Frontal cortex (tissue), 4 donors: ENCODE measurements around the gene ZFYVE1. TPM values are rescaled to one million over a fixed set of nuclear protein-coding genes. Genes with fewer than 3 reads are reported as not detected.
"Not testable (repeated sequence)": the region's sequence is repeated elsewhere in the genome, so short reads cannot be mapped to it uniquely, and the experiment has no call there.

Experiments used
- DNase-seq, 2 donors: peaks; one replicate each; pipeline ENCODE4 v3.0.0; 2012; ENCODE audit warnings: low spot score in 2 of 2
- FAIRE-seq: peaks from 2 replicates; lab custom pipeline; 2012; peaks lifted over from hg19 to GRCh38; lab: Jason Lieb, UNC
- total RNA-seq: library from RNA; depleted of rRNA; stranded (reverse); fragments of >200 nt; gene quantifications from one replicate; pipeline ENCODE4 v1.2.3, GENCODE V29; 2014
- donor health status: control.
- donor health status: control.
- donor health status: control.

ZFYVE1 gene
- total RNA-seq: 11.8 TPM

DNA sequence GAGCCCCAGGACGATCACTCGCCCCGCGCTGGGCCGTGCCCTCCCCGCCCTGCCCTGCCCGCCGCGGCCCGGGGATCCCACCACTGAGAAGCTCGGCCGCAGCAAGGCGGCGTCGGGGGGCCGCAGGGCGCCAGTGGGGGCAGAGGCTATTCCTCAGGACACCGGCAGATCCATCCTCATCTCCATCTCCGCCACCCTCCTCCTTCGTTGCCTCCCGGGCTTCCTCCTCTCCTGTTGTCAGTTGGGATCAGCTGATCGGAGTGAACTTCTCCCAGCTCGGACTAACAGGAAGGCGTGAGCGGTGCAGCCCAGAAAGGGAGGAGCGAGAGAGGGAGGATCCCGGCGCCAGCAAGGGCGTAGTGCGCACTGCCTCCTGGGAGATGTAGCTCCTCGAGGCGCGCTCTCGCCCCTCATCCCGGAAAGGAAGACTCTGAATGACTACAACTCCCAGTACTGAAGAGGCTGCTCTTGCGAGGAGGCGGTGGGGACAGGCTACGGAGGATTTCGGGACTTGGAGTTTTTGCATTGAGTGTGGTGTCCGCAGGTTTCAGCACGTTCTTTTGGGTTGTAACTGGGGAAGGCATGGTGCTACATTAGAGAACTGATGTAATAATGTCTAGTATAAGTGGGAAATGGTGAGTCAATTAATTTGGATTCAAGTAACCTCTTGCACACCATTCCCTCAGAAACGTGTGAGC, at the start of gene ZFYVE1:
Gene ZFYVE1, minus strand, starts transcription at position 262 of the 698 bp plus-strand sequence. CDS start 2,598 bp downstream, outside the sequence.
- peak; percentile 94 to 95 for DNase-seq
- peak; percentile 72 for FAIRE-seq

GRCh38 chr14:73069585-73069984, 42.7 kb upstream of the ZFYVE1 start:
- DNase-seq (no peak), FAIRE-seq (no peak)

DNA sequence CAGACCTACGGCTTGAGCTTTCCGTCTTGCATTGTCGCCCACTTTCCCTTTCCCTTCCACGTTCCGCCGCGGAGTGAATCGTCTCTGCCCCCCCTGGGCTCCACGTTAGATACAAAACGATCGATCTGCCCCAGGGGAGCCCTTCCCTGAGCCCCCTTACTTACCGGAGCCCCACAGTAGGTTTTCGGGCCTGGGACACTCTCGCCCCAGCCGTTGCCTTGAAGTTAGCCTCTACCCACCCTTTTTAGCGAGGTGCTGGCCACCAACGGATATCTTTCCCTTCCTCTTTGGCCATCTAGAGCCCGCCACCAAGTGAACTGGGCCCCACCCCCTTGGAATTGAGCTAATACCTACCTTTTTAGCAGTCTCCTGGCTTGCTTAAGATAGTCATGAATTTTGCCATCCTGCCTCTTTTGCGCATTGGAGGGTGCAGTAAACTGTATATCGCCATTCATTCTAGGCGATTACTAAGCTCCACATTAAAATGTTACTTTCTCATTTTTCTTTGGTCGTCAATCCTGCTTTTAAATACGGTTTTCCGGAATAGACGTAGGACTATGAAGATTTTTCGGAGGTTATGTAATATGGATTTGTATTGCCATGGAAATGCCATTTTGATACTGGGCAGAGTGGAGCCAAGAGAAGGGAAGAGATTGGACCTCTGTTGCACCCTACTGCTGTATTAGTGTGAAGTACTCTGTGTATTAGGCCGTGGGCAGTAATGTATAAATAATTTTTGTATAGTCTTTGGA, 32.2 kb upstream of the ZFYVE1 start:
- FAIRE-seq: no peak

DNA sequence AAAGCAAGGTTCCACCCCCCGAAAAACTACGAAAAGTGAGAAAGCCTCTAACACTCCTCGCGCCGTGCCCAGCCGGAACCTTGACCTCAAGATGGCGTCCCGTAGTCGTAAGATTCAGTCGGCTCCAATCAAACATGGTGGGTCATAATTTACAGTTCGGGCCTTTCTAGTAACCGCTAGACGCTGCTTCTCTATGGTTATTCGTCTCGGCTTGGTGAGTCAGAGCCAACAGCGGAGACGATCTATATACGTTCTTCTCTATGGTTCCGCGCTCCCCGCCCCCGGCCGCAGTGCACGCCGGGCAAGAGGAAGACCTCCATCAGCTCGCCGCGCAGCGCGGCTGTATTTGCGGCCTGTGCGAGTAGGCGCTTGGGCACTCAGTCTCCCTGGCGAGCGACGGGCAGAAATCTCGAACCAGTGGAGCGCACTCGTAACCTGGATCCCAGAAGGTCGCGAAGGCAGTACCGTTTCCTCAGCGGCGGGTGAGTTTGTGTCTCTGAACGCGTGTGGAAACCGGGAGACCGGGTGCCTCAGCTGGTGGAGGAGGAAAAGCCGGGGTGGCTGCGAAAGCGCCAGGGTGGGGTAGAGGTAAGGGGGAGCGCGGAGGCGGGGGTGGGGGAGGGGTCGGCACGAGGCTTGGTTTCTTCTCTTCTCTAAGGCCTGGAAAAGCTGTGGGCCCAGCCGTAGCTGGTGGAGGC, 31.5 kb upstream of the ZFYVE1 start, which contains the start of gene RBM25:
Gene RBM25, plus strand, starts transcription at position 311 of the 698 bp plus-strand sequence. CDS start 13,108 bp downstream, outside the sequence.
- DNase-seq: peak; percentile 85 to 93
- FAIRE-seq: peak; percentile 75

More for the DNA sequence above, 32.2 kb upstream of the ZFYVE1 start:
- DNase-seq: peak; percentile 8 to 47

DNA sequence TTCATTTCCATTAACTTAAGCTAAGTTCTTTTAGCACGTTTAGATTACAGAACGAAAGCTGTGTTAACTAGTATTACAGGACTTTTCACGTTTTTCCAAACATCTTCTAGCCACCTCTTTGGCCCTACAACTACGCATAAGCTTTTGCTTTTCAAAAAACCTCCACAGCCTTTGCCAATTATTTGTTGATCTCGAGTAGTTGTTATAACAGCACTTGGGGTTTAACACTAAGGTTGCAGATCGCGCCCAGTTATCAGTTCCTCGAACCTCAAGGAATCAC, 31.0 kb upstream of the ZFYVE1 start:
- no peak for DNase-seq
- no peak for FAIRE-seq

GRCh38 chr14:73055251-73055650, 28.3 kb upstream of the ZFYVE1 start:
- no peak for DNase-seq
- no peak for FAIRE-seq

DNA sequence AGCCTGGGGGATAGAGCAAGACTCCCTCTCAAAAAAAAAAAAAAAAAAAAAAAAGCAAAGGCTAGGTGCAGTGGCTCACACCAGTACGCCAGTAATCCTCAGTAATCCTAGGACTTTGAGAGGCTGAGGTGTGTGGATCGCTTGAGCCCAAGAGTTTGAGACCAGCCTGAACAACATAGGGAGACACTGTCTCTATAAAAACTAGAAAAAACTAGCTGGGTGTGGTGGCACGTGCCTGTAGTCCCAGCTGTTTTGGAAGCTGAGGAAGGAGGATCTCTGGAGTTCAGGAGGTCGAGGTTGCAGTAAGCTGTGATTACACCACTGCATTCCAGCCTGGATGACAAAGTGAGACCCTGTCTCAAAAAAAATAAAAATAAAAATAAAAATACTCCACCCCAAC, 22.5 kb upstream of the ZFYVE1 start:
- FAIRE-seq (no peak), DNase-seq (no peak)

DNA sequence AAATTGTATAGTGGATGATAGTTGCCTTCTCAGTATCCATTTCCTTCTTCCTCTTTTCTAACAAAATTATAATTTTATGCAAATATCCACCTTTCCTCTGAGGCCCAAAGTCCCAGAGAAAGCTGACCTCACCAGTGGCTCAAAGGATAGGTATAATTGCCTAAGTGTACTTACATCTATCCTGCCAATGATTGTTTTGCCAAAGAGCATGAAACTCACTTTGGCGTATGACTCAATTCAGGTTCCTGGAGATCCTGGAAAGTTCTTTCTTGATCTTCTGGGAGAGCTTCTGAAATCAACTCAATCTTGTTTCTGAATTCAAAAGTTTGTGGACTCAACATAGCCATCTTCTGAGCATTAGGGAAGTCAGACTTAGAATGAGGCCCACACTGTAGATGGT, 20.9 kb upstream of the ZFYVE1 start:
- FAIRE-seq (no peak), DNase-seq (no peak)

- FAIRE-seq, DNase-seq: not testable (repeated sequence)
These were observed 10.0 kb upstream of the ZFYVE1 start for GRCh38 chr14:73036706-73037450.

DNA sequence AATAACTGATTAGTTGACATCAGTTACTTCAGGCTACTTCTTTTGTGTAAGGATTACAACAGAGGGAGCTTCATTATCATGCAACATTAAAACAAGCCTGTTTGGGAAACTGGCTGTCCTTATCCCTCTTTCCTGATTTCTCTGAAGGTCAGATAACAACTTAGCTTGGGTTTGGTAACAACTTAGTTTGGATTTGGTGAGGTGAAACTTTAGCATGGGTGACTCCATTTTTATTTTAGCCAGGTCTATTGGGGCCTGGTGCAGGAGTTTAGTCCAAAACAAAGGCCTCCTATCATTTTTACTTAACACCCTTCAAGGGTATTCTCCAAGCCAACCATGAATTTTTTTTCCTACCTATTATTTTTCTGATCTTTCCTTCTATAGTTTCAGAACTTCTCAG, 1.1 kb upstream of the ZFYVE1 start:
- DNase-seq (no peak), FAIRE-seq (no peak)

- FAIRE-seq (no peak), DNase-seq (no peak)
These were observed 640 bp upstream of the ZFYVE1 start for GRCh38 chr14:73027546-73027945.

DNA sequence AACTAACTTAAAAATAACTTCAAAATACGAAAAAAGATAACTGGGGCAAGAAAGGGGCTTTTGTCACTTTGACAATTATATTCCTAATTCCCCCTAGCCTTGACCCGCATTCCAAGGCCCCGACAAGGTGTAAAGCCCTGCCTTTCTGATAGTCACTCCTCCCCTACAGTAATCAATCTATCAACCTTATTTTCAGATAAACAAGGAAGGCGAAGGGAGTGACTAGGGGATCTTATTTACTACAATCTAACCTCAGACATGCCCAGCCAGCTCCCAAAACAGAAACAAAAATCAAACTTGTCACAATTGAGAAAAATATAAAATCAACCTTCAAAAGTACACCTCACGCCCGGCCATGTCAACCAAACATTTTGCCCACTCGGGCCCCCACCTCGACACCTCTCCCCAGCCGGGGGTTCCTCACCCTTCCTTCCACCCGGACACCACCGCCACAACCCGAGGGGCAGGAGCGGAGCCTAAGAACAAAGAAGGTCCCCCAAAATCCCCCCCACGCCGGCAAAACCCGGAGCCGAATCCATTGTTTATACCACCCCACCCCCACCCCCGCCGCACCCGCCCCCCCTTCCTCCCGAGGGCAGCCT, 562 bp downstream of the ZFYVE1 start:
- FAIRE-seq (no peak), DNase-seq (no peak)

- no peak for FAIRE-seq
- DNase-seq: no peak
These were observed 1.4 kb downstream of the ZFYVE1 start for GRCh38 chr14:73025544-73025943.

DNA sequence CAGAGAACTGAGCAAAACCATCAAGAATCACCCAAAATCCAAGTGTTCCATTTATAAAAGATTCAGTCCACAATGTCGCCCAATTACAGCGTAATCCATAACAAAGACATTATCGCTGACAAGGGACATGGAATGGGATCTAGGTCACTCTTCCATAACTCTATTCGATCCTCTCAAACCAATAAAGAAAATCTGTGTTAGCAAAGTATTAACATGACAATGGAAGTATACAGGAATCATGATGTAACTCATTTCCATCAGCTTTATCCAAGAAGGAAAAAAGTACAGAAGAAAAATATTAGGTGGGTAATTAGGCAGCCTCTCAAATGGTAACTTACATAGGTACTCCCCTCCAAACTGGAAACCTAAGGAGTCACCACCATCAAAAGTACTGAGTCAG, 4.9 kb downstream of the ZFYVE1 start:
- DNase-seq (no peak), FAIRE-seq (no peak)

DNA sequence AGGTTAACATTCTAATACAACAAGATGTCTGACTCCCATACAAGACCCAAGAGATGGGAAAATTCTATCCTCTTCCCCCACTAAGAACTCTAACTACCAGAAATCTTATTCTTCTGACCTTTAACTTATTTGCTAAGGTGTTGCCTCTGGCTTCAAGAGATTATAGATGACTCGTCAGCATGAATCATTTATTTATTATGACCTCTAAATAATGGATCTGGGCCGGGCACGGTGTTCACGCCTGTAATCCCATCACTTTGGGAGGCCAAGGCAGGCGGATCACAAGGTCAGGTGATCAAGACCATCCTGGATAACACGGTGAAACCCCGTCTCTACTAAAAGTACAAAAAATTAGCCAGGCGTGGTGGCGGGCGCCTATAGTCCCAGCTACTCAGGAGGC, 10.9 kb downstream of the ZFYVE1 start:
- DNase-seq, FAIRE-seq: not testable (repeated sequence)

DNA sequence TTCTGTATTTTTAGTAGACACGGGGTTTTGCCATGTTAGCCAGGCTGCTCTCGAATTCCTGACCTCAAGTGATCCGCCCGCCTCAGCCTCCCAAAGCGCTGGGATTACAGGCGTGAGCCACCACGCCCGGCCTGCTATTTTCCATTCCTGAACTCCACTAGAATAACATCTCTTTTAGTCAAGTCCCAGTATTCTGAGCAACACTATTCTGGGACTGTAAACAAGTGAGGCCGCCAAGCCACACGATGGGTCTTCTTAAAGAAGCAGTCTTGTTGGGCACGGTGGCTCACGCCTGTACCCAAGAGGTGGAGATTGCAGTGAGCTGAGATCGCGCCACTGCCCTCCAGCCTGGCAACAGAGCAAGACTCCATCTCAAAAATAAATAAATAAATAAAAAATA, 11.4 kb downstream of the ZFYVE1 start:
- DNase-seq, FAIRE-seq: not testable (repeated sequence)

DNA sequence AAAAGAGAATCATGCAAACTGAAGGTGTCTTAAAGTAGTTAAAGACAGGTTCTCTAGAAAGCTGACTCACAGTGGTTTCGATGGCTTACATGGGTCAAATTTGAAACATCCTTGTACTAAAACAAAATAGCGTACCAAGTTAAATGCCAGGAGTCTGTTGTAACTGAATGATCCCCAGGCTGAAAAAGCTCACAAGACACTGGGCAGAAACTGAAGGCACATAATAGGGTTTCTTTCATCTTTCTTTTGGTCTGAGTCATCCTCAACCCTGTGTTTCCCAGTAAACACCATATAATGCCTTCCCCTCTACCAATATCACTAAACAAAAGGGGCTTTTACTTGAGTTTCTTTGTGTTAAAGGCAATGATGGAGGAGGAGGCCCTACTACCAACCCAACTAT, 12.8 kb downstream of the ZFYVE1 start:
- FAIRE-seq (no peak), DNase-seq (peak in 1 of 2 donors; percentile 13)

DNA sequence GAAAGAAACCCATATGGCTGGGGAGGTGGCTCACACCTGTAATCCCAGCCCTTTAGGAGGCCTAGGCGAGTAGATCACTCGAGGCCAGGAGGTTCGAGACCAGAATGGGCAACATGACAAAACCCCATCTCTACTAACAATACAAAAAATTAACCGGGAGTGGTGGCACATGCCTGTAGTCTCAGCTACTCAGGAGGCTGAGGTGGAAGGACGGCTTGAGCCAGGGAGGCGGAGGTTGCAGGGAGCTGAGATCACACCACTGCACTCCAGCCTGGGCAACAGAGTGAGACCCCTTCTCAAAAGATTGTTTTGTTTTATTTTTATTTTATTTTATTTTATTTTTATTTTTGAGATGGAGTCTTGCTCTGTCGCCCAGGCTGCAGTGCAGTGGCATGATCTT, 15.7 kb downstream of the ZFYVE1 start:
- not testable (repeated sequence) for DNase-seq, FAIRE-seq

GRCh38 chr14:73008501-73008900, 18.4 kb downstream of the ZFYVE1 start:
- DNase-seq (no peak), FAIRE-seq (no peak)

DNA sequence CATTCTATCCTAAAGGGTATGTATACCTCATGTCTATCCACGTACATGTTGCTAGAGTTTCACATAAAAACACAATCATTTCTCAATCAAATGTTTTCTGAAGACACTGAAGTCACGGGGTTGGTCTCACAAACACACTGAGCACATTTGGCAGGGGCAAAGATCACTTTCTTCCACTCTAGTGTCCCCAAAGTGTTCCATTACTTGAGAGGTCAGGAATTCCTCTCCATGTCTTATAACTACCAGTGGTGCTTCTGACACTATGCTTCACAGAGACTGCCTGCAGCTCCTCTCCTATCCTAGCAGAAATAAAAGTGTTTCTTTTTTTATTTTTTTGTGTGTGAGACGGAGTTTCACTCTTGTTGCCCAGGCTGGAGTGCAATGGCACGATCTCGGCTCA, 19.1 kb downstream of the ZFYVE1 start:
- FAIRE-seq (no peak), DNase-seq (no peak)
